ENCODE data around the gene PPP3CA.

The PPP3CA gene

DNA sequence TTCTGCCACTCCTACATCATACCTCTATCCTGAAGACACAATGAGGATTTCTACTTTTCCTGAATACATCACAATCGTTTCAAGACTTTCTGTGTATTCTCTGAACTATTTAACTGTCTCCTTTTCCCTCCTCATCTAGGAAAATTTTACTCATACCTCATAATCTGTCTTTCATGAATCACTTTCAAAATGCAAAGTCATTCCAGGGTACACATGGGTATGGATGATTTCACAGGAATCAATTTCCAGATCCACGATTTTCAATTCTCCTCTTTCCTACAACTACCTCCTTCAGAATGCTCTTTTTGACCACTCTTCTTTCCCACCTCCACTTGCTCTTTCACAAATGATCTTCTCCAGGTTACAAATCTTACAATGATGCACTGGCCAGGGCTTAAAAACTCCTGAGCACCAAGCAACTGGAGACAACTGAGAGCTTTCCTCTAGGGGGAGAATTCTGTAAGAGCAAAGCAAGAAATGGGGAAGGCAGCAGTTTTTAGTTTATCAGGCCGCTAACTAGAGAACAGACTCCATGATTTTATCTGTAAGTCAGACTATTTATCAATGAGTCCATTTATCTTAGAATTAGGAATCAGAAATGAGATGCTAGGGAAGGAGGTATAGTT lies 116.4 kb downstream of the PPP3CA start:
- no peak overlapping the region for H4K12ac ChIP-seq (ENCODE audit: low read depth, low read length)
- no peak overlapping the region for H3K23ac ChIP-seq (ENCODE audit: low read length)
- H3K4me3 ChIP-seq (ENCODE audit: low read depth, low read length): no peak overlapping the region
- H3K9ac ChIP-seq (ENCODE audit: low read length): no peak overlapping the region
- H3K4me1 ChIP-seq (ENCODE audit: control insufficient read depth in 1 of 2, insufficient read depth in 2 of 2, low read length in 2 of 2): no peaks in the 10 kb centered on the region
- H3K79me1 ChIP-seq (ENCODE audit: low read length): no peaks in the 10 kb centered on the region
- no peak overlapping the region for H3K14ac ChIP-seq (ENCODE audit: low read length)
- no peak overlapping the region for H2AK5ac ChIP-seq (ENCODE audit: low read length)
- DNase-seq: no peak
- no peak overlapping the region for H4K8ac ChIP-seq (ENCODE audit: low read depth, low read length)
- no peaks in the 10 kb centered on the region for H3K27me3 ChIP-seq (ENCODE audit: insufficient read depth, low read length)
- no peak overlapping the region for H2BK5ac ChIP-seq (ENCODE audit: low read depth, low read length, poor library complexity)
- H3K4ac ChIP-seq (ENCODE audit: low read depth, low read length): no peak overlapping the region
- no peaks in the 10 kb centered on the region for H3K79me2 ChIP-seq (ENCODE audit: control insufficient read depth, insufficient read depth, low read length, poor library complexity)
- H3K27ac ChIP-seq (ENCODE audit: low read depth, low read length): no peak overlapping the region
- H3K9me3 ChIP-seq (ENCODE audit: insufficient read depth, low read depth, low read length): no peaks in the 10 kb centered on the region
- no peak overlapping the region for H3K18ac ChIP-seq (ENCODE audit: low read length)
- H4K91ac ChIP-seq (ENCODE audit: low read depth, low read length): no peak overlapping the region
- H3K36me3 ChIP-seq (ENCODE audit: control insufficient read depth in 1 of 2, insufficient read depth in 2 of 2, low read length in 2 of 2): no peaks in the 10 kb centered on the region
- WGBS (ENCODE audit: extremely low coverage, insufficient coverage, insufficient read length): no CpG with 5 or more reads among the region's 3 CpGs
- H2BK12ac ChIP-seq (ENCODE audit: low read length): no peak overlapping the region
- no peak overlapping the region for H2AFZ ChIP-seq (ENCODE audit: insufficient read depth, low read length, poor library complexity)
- no peak overlapping the region for H3K4me2 ChIP-seq (ENCODE audit: low read length)
- no peak overlapping the region for H2BK120ac ChIP-seq (ENCODE audit: insufficient read depth, low read length, poor library complexity)

DNA sequence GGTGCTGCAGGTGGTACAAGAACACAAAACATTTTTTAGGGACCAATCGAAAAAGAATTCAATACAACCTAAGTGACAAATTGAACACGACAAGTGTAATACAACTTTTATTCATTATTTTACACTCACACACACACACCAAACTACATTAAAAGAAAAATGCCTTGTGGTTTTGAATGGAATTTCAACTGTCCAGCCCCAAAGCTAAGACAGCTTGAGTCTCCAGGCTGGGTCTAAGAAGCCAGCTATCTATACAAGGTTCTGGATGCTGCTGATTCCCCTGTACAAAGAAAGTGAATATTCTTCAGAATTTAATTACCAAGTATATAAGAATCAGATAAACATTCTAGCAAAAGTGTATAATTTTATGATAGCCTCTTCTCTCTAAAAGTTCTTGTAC lies 118.2 kb downstream of the PPP3CA start:
- H3K27ac ChIP-seq (ENCODE audit: low read depth, low read length): no peak overlapping the region
- H2BK12ac ChIP-seq (ENCODE audit: low read length): no peak overlapping the region
- no peak overlapping the region for H3K4ac ChIP-seq (ENCODE audit: low read depth, low read length)
- H3K36me3 ChIP-seq (ENCODE audit: control insufficient read depth in 1 of 2, insufficient read depth in 2 of 2, low read length in 2 of 2): no peaks in the 10 kb centered on the region
- H3K9ac ChIP-seq (ENCODE audit: low read length): no peak overlapping the region
- H3K4me2 ChIP-seq (ENCODE audit: low read length): no peak overlapping the region
- no peaks in the 10 kb centered on the region for H3K4me1 ChIP-seq (ENCODE audit: control insufficient read depth in 1 of 2, insufficient read depth in 2 of 2, low read length in 2 of 2)
- H2BK5ac ChIP-seq (ENCODE audit: low read depth, low read length, poor library complexity): no peak overlapping the region
- no peaks in the 10 kb centered on the region for H3K9me3 ChIP-seq (ENCODE audit: insufficient read depth, low read depth, low read length)
- no peaks in the 10 kb centered on the region for H3K79me1 ChIP-seq (ENCODE audit: low read length)
- no peak overlapping the region for H2AK5ac ChIP-seq (ENCODE audit: low read length)
- H2AFZ ChIP-seq (ENCODE audit: insufficient read depth, low read length, poor library complexity): no peak overlapping the region
- H3K14ac ChIP-seq (ENCODE audit: low read length): no peak overlapping the region
- H4K12ac ChIP-seq (ENCODE audit: low read depth, low read length): no peak overlapping the region
- DNase-seq: no peak
- H4K91ac ChIP-seq (ENCODE audit: low read depth, low read length): no peak overlapping the region
- H3K23ac ChIP-seq (ENCODE audit: low read length): no peak overlapping the region
- H3K4me3 ChIP-seq (ENCODE audit: low read depth, low read length): no peak overlapping the region
- no peaks in the 10 kb centered on the region for H3K79me2 ChIP-seq (ENCODE audit: control insufficient read depth, insufficient read depth, low read length, poor library complexity)
- no peak overlapping the region for H2BK120ac ChIP-seq (ENCODE audit: insufficient read depth, low read length, poor library complexity)
- H3K18ac ChIP-seq (ENCODE audit: low read length): no peak overlapping the region
- WGBS (ENCODE audit: extremely low coverage, insufficient coverage, insufficient read length): no CpG with 5 or more reads among the region's 2 CpGs
- H3K27me3 ChIP-seq (ENCODE audit: insufficient read depth, low read length): no peaks in the 10 kb centered on the region
- no peak overlapping the region for H4K8ac ChIP-seq (ENCODE audit: low read depth, low read length)

- Histone ChIP-seq H2BK12ac (ENCODE audit: low read length) (no peak overlapping the region), H3K23ac (ENCODE audit: low read length) (no peak overlapping the region), H3K27ac (ENCODE audit: low read depth, low read length) (no peak overlapping the region), H3K14ac (ENCODE audit: low read length) (no peak overlapping the region), H2BK120ac (ENCODE audit: insufficient read depth, low read length, poor library complexity) (no peak overlapping the region), H3K4me3 (ENCODE audit: low read depth, low read length) (no peak overlapping the region), H2AK5ac (ENCODE audit: low read length) (no peak overlapping the region), H3K9me3 (ENCODE audit: insufficient read depth, low read depth, low read length) (no peaks in the 10 kb centered on the region), H3K36me3 (ENCODE audit: control insufficient read depth in 1 of 2, insufficient read depth in 2 of 2, low read length in 2 of 2) (no peaks in the 10 kb centered on the region), H4K91ac (ENCODE audit: low read depth, low read length) (no peak overlapping the region), H4K8ac (ENCODE audit: low read depth, low read length) (no peak overlapping the region), H3K4ac (ENCODE audit: low read depth, low read length) (no peak overlapping the region), H2BK5ac (ENCODE audit: low read depth, low read length, poor library complexity) (no peak overlapping the region), H3K4me2 (ENCODE audit: low read length) (no peak overlapping the region), H2AFZ (ENCODE audit: insufficient read depth, low read length, poor library complexity) (no peak overlapping the region), H3K27me3 (ENCODE audit: insufficient read depth, low read length) (no peaks in the 10 kb centered on the region), H4K12ac (ENCODE audit: low read depth, low read length) (no peak overlapping the region), H3K79me2 (ENCODE audit: control insufficient read depth, insufficient read depth, low read length, poor library complexity) (no peaks in the 10 kb centered on the region), H3K4me1 (ENCODE audit: control insufficient read depth in 1 of 2, insufficient read depth in 2 of 2, low read length in 2 of 2) (no peaks in the 10 kb centered on the region), H3K18ac (ENCODE audit: low read length) (no peak overlapping the region), H3K9ac (ENCODE audit: low read length) (no peak overlapping the region), H3K79me1 (ENCODE audit: low read length) (no peaks in the 10 kb centered on the region)
- DNase-seq: no peak
Measured at GRCh38 chr4:101227715-101228114, 119.6 kb downstream of the PPP3CA start.

GRCh38 chr4:101224358-101225218 lies 122.7 kb downstream of the PPP3CA start:
- Histone ChIP-seq H2AK5ac (ENCODE audit: low read length) (no peak overlapping the region), H4K12ac (ENCODE audit: low read depth, low read length) (no peak overlapping the region), H2AFZ (ENCODE audit: insufficient read depth, low read length, poor library complexity) (no peak overlapping the region), H4K8ac (ENCODE audit: low read depth, low read length) (no peak overlapping the region), H2BK120ac (ENCODE audit: insufficient read depth, low read length, poor library complexity) (no peak overlapping the region), H3K4me3 (ENCODE audit: low read depth, low read length) (no peak overlapping the region), H3K36me3 (ENCODE audit: control insufficient read depth in 1 of 2, insufficient read depth in 2 of 2, low read length in 2 of 2) (no peaks in the 10 kb centered on the region), H3K79me1 (ENCODE audit: low read length) (no peaks in the 10 kb centered on the region), H3K4me2 (ENCODE audit: low read length) (no peak overlapping the region), H2BK5ac (ENCODE audit: low read depth, low read length, poor library complexity) (no peak overlapping the region), H3K18ac (ENCODE audit: low read length) (no peak overlapping the region), H3K27ac (ENCODE audit: low read depth, low read length) (no peak overlapping the region), H4K91ac (ENCODE audit: low read depth, low read length) (no peak overlapping the region), H2BK12ac (ENCODE audit: low read length) (no peak overlapping the region), H3K79me2 (ENCODE audit: control insufficient read depth, insufficient read depth, low read length, poor library complexity) (no peaks in the 10 kb centered on the region), H3K9me3 (ENCODE audit: insufficient read depth, low read depth, low read length) (no peaks in the 10 kb centered on the region), H3K27me3 (ENCODE audit: insufficient read depth, low read length) (no peaks in the 10 kb centered on the region), H3K4me1 (ENCODE audit: control insufficient read depth in 1 of 2, insufficient read depth in 2 of 2, low read length in 2 of 2) (no peaks in the 10 kb centered on the region), H3K14ac (ENCODE audit: low read length) (no peak overlapping the region), H3K4ac (ENCODE audit: low read depth, low read length) (no peak overlapping the region), H3K9ac (ENCODE audit: low read length) (no peak overlapping the region), H3K23ac (ENCODE audit: low read length) (no peak overlapping the region)
- no CpG with 5 or more reads among the region's 4 CpGs for WGBS (ENCODE audit: extremely low coverage, insufficient coverage, insufficient read length)
- DNase-seq: no peak
